Loucy (cell line): ENCODE data around the gene BSN.

Experiments
- EZH2phosphoT487 ChIP-seq: fragments of 200-600 bp; IDR thresholded peaks from 2 replicates; pipeline ENCODE4 v1.6.1; 2018; ENCODE audit warnings: antibody characterized with exemption, mild to moderate bottlenecking, moderate library complexity, borderline replicate concordance
- TF ChIP-seq, protein P1 (sequence below): fragments of 200-600 bp; sonication (generic); conservative IDR thresholded peaks from 2 replicates; pipeline ENCODE4 v1.5.1; 2014; ENCODE audit warnings: mild to moderate bottlenecking, antibody characterized with exemption, low read length

- TF ChIP-seq, protein P1, sequence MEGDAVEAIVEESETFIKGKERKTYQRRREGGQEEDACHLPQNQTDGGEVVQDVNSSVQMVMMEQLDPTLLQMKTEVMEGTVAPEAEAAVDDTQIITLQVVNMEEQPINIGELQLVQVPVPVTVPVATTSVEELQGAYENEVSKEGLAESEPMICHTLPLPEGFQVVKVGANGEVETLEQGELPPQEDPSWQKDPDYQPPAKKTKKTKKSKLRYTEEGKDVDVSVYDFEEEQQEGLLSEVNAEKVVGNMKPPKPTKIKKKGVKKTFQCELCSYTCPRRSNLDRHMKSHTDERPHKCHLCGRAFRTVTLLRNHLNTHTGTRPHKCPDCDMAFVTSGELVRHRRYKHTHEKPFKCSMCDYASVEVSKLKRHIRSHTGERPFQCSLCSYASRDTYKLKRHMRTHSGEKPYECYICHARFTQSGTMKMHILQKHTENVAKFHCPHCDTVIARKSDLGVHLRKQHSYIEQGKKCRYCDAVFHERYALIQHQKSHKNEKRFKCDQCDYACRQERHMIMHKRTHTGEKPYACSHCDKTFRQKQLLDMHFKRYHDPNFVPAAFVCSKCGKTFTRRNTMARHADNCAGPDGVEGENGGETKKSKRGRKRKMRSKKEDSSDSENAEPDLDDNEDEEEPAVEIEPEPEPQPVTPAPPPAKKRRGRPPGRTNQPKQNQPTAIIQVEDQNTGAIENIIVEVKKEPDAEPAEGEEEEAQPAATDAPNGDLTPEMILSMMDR, result no peak
- no peak for TF ChIP-seq EZH2phosphoT487
Measured at GRCh38 chr3:49662720-49663413, 108.6 kb downstream of the BSN start.
